Keratinocyte (primary cell): ENCODE data around the gene ELAVL2. TPM values are rescaled to one million over a fixed set of nuclear protein-coding genes. Genes with fewer than 3 reads are reported as not detected.

ENCODE experiments used
- DNase-seq: peaks from one replicate; pipeline ENCODE4 v3.0.0-alpha.2; 2011; ENCODE audit warnings: low read depth, missing footprints, low spot score
- FAIRE-seq: peaks from 2 replicates; lab custom pipeline; 2011; peaks lifted over from hg19 to GRCh38; lab: Jason Lieb, UNC
- H2AFZ ChIP-seq: 2 replicates; pipeline ENCODE4 v1.6.0; 2012; ENCODE audit warnings: low read length, control low read depth, inconsistent platforms; ENCODE audit not compliant: control insufficient read depth
- H3K27ac ChIP-seq: 2 replicates; pipeline ENCODE4 v1.5.1; 2011; ENCODE audit warnings: low read length; ENCODE audit not compliant: control insufficient read depth, insufficient read depth
- H3K27me3 ChIP-seq: 3 replicates; pipeline ENCODE4 v1.6.0; 2011; ENCODE audit warnings: low read length; ENCODE audit not compliant: control insufficient read depth, insufficient read depth; ENCODE audit errors: extremely low read depth
- H3K36me3 ChIP-seq, 2 experiments: 2 replicates in 1 of 2; 3 replicates in 1 of 2; pipeline ENCODE4 v1.5.1; 2011; ENCODE audit warnings: low read length in 2 of 2, mild to moderate bottlenecking in 1 of 2; ENCODE audit not compliant: control insufficient read depth in 2 of 2, insufficient read depth in 2 of 2; ENCODE audit errors: extremely low read depth in 1 of 2
- H3K4me1 ChIP-seq: 3 replicates; pipeline ENCODE4 v1.5.1; 2011; ENCODE audit warnings: low read length; ENCODE audit not compliant: control insufficient read depth, insufficient read depth; ENCODE audit errors: extremely low read depth
- H3K4me2 ChIP-seq: 3 replicates; pipeline ENCODE4 v1.6.0; 2011; ENCODE audit warnings: low read depth, low read length; ENCODE audit not compliant: control insufficient read depth, insufficient read depth; ENCODE audit errors: extremely low read depth
- H3K4me3 ChIP-seq, 3 experiments: fragments of 200-600 bp in 1 of 3; sonication (generic) in 1 of 3; 2 replicates in 2 of 3; 3 replicates in 1 of 3; pipeline ENCODE4 v1.5.1; 2011 to 2016; ENCODE audit warnings: low read length in 3 of 3, mild to moderate bottlenecking in 3 of 3, control low read depth in 2 of 3, inconsistent platforms in 1 of 3, low read depth in 1 of 3, mixed read lengths in 1 of 3, mixed run types in 1 of 3, moderate library complexity in 1 of 3; ENCODE audit not compliant: control insufficient read depth in 2 of 3, insufficient read depth in 2 of 3; ENCODE audit errors: extremely low read depth in 1 of 3
- H3K79me2 ChIP-seq: 2 replicates; pipeline ENCODE4 v1.6.0; 2012; ENCODE audit warnings: low read length; ENCODE audit not compliant: control insufficient read depth, insufficient read depth
- H3K9ac ChIP-seq: 3 replicates; pipeline ENCODE4 v1.6.0; 2011; ENCODE audit warnings: low read length; ENCODE audit not compliant: control insufficient read depth, insufficient read depth; ENCODE audit errors: extremely low read depth
- H3K9me1 ChIP-seq: 3 replicates; pipeline ENCODE4 v1.6.0; 2011; ENCODE audit warnings: low read length; ENCODE audit not compliant: control insufficient read depth, insufficient read depth; ENCODE audit errors: extremely low read depth
- H3K9me3 ChIP-seq: 2 replicates; pipeline ENCODE4 v1.5.1; 2012; ENCODE audit warnings: low read depth, low read length; ENCODE audit not compliant: control insufficient read depth
- H4K20me1 ChIP-seq: 3 replicates; pipeline ENCODE4 v1.6.0; 2011; ENCODE audit warnings: low read length; ENCODE audit not compliant: control insufficient read depth, insufficient read depth; ENCODE audit errors: extremely low read depth
- CTCF ChIP-seq, 3 experiments: IDR thresholded peaks in 1 of 3; conservative IDR thresholded peaks in 1 of 3; optimal IDR thresholded peaks in 1 of 3; 2 replicates in 2 of 3; 3 replicates in 1 of 3; pipeline versions ENCODE3 to v1.5.1; 2011; ENCODE audit warnings: low read length in 3 of 3, mild to moderate bottlenecking in 3 of 3, moderate library complexity in 2 of 3, control low read depth in 1 of 3, inconsistent platforms in 1 of 3; ENCODE audit not compliant: insufficient read depth in 2 of 3; ENCODE audit errors: extremely low read depth in 1 of 3
- EZH2 ChIP-seq: IDR thresholded peaks from one replicate; pipeline ENCODE4 v1.6.1; 2012; ENCODE audit warnings: inconsistent platforms, mild to moderate bottlenecking, low read length, moderate library complexity
- dilution Hi-C: fragments of 300-500 bp; cut with MboI; formaldehyde crosslinking; loops from one replicate; pipeline ENCODE4 v1.7.0; 2020; ENCODE audit warnings: low sequenced_read_pairs; ENCODE audit not compliant: extremely low pct_ligation_motif_present
- polyA plus RNA-seq, 5 experiments: library from polyadenylated mRNA; depleted of rRNA in 3 of 5; stranded (reverse) in 3 of 5; stranded (forward) in 1 of 5; unstranded in 1 of 5; fragments of >200 nt; gene quantifications; 1 replicate in 1 of 5; 2 replicates in 3 of 5; 3 replicates in 1 of 5; pipeline versions ENCODE4 v1.2.1 to v1.2.3, GENCODE V29; 2011 to 2012; ENCODE audit warnings: missing spikeins in 2 of 5, low read depth in 1 of 5, low replicate concordance in 1 of 5

The ELAVL2 gene
- polyA plus RNA-seq, 1 donor (not counting 4 experiments of a cell fraction or from before 2014, with no cell fraction given) = 4.3 TPM

GRCh38 chr9:23741351-23741750 lies 84.7 kb downstream of the ELAVL2 start:
- Histone ChIP-seq H3K4me2 (no peak overlapping the region), H3K4me3 (no peak overlapping the region), H3K9ac (no peak overlapping the region), H4K20me1 (no peaks in the 10 kb centered on the region), H3K9me1 (no peaks in the 10 kb centered on the region), H3K27me3 (no peaks in the 10 kb centered on the region), H3K27ac (no peak overlapping the region), H3K4me1 (peaks cover 11% of the 10 kb centered on the region), H3K79me2 (no peaks in the 10 kb centered on the region), H3K9me3 (no peaks in the 10 kb centered on the region), H3K36me3 (no peaks in the 10 kb centered on the region), H2AFZ (no peak overlapping the region)
- FAIRE-seq (no peak), DNase-seq (no peak)
- TF ChIP-seq EZH2 (no peak), CTCF (optimal IDR thresholded peaks at IDR 0.05 in 1 of 3, IDR thresholded peaks at IDR 0.05 in 1 of 3, conservative IDR thresholded peaks at IDR 0.05 in 1 of 3; ENCODE audit: extremely low read depth in 1 of 3, insufficient read depth in 2 of 3, low read length in 3 of 3) (no peak)
- dilution Hi-C loops = no loop called here

GRCh38 chr9:23740531-23740930 lies 85.5 kb downstream of the ELAVL2 start:
- Histone ChIP-seq H3K4me2 (no peak overlapping the region), H3K4me3 (no peak overlapping the region), H3K27ac (no peak overlapping the region), H3K27me3 (no peaks in the 10 kb centered on the region), H3K4me1 (peaks cover 4% of the 10 kb centered on the region), H3K9ac (no peak overlapping the region), H2AFZ (no peak overlapping the region), H3K9me1 (no peaks in the 10 kb centered on the region), H3K36me3 (no peaks in the 10 kb centered on the region), H3K9me3 (no peaks in the 10 kb centered on the region), H3K79me2 (no peaks in the 10 kb centered on the region), H4K20me1 (no peaks in the 10 kb centered on the region)
- FAIRE-seq = no peak
- no peak for DNase-seq
- no peak for TF ChIP-seq EZH2
- TF ChIP-seq CTCF (optimal IDR thresholded peaks at IDR 0.05 in 1 of 3, IDR thresholded peaks at IDR 0.05 in 1 of 3, conservative IDR thresholded peaks at IDR 0.05 in 1 of 3; ENCODE audit: extremely low read depth in 1 of 3, insufficient read depth in 2 of 3, low read length in 3 of 3) = no peak
- dilution Hi-C loops = no loop called here
